K562 (cell line): ENCODE results near the gene CELSR1. TPM values are rescaled to one million over a fixed set of nuclear protein-coding genes. Genes with fewer than 3 reads are reported as not detected.

ENCODE experiments used
- ATAC-seq: fragments of 200-7000 bp; cut with Tn5 transposase; 3 replicates; pipeline ENCODE4 v1.9.1; 2020; ENCODE audit warnings: moderate library complexity
- BruUV-seq: library from RNA; stranded (reverse); fragments of 400-500 nt; replicated peaks from 2 replicates; lab custom pipeline; 2021; lab: Mats Ljungman, UMichigan
- CTCF ChIA-PET: fragments of 300-600 bp; formaldehyde crosslinking; extraction: SDS; loops from one replicate; lab custom pipeline; 2021; ENCODE audit warnings: low intra/inter-chr PET ratio; lab: Yijun Ruan, JAX
- POLR2A ChIA-PET: fragments of 300-600, 350-650 bp; sonication (Branson Sonifier 250); formaldehyde crosslinking; extraction: SDS; loops from one replicate; lab custom pipeline; 2021; ENCODE audit warnings: antibody characterized with exemption, inconsistent platforms; lab: Yijun Ruan, JAX
- DNase-seq, 4 experiments: peaks; one replicate each; pipeline versions ENCODE4 v3.0.0 to v3.0.0-alpha.2; 2011 to 2018; ENCODE audit warnings: low spot score in 3 of 4, mixed read lengths in 3 of 4; ENCODE audit errors: extremely low read depth in 1 of 4
- FAIRE-seq: peaks from 2 replicates; lab custom pipeline; 2011; peaks lifted over from hg19 to GRCh38; lab: Jason Lieb, UNC
- H2AFZ ChIP-seq: 2 replicates; pipeline ENCODE4 v1.6.0; 2011; ENCODE audit warnings: low read depth, low read length, control low read depth, inconsistent platforms
- H3K27ac ChIP-seq: fragments of 200-600 bp; 3 replicates; pipeline ENCODE4 v1.8.0; 2011; ENCODE audit warnings: low read depth, mild to moderate bottlenecking, control low read depth, inconsistent platforms, low read length, moderate library complexity, mixed read lengths; ENCODE audit errors: extremely low read depth
- H3K27me3 ChIP-seq, 2 experiments: fragments of 300-600 bp in 1 of 2; 2 replicates in 1 of 2; 3 replicates in 1 of 2; pipeline versions ENCODE4 v1.6.0 to v1.8.0; 2011; ENCODE audit warnings: inconsistent platforms in 2 of 2, low read length in 2 of 2, mild to moderate bottlenecking in 1 of 2, mixed read lengths in 1 of 2, moderate library complexity in 1 of 2; ENCODE audit not compliant: control insufficient read depth in 2 of 2, insufficient read depth in 2 of 2
- H3K36me3 ChIP-seq: fragments of 300-600 bp; 3 replicates; pipeline ENCODE4 v1.8.0; 2011; ENCODE audit warnings: mild to moderate bottlenecking, low read length, inconsistent platforms; ENCODE audit not compliant: control insufficient read depth, insufficient read depth
- H3K4me1 ChIP-seq, 2 experiments: fragments of 200-600 bp in 1 of 2; replicated peaks in 1 of 2; 2 replicates in 1 of 2; 3 replicates in 1 of 2; pipeline versions ENCODE4 v1.5.1 to v1.8.0; 2011; ENCODE audit warnings: inconsistent platforms in 2 of 2, low read length in 2 of 2, mild to moderate bottlenecking in 1 of 2, mixed read lengths in 1 of 2, moderate library complexity in 1 of 2; ENCODE audit not compliant: control insufficient read depth in 2 of 2, insufficient read depth in 2 of 2
- H3K4me2 ChIP-seq: 2 replicates; pipeline ENCODE4 v1.6.1; 2011; ENCODE audit warnings: low read length, control low read depth, inconsistent platforms, mixed read lengths; ENCODE audit not compliant: insufficient read depth
- H3K4me3 ChIP-seq: fragments of 200-600 bp; sonication (generic), shearing (Covaris generic); 2 replicates; pipeline ENCODE4 v1.5.1; 2016; ENCODE audit warnings: control low read depth, inconsistent platforms
- H3K79me2 ChIP-seq: fragments of 200-600 bp; 3 replicates; pipeline ENCODE4 v1.8.0; 2011; ENCODE audit warnings: low read length, inconsistent platforms; ENCODE audit not compliant: control insufficient read depth, insufficient read depth
- H3K9ac ChIP-seq, 2 experiments: 2 replicates each; pipeline versions ENCODE4 v1.6.0 to v1.6.1; 2011; ENCODE audit warnings: low read depth in 2 of 2, low read length in 2 of 2, control low read depth in 1 of 2, inconsistent platforms in 1 of 2, mild to moderate bottlenecking in 1 of 2, mixed read lengths in 1 of 2; ENCODE audit not compliant: insufficient read depth in 1 of 2
- H3K9me1 ChIP-seq: one replicate; pipeline ENCODE4 v1.6.0; 2011; ENCODE audit warnings: inconsistent platforms, mild to moderate bottlenecking, low read length, moderate library complexity; ENCODE audit not compliant: control insufficient read depth, insufficient read depth
- H3K9me3 ChIP-seq: replicated peaks from 2 replicates; pipeline ENCODE4 v1.5.1; 2011; ENCODE audit warnings: low read depth, low read length, inconsistent platforms; ENCODE audit not compliant: control insufficient read depth, insufficient read depth
- H4K20me1 ChIP-seq: replicated peaks from 2 replicates; pipeline ENCODE4 v1.6.1; 2011; ENCODE audit warnings: low read length, inconsistent platforms, mixed read lengths; ENCODE audit not compliant: control insufficient read depth, insufficient read depth
- E2F5 ChIP-seq: sonication (generic); formaldehyde crosslinking; IDR thresholded peaks from 2 replicates; pipeline ENCODE4 v1.8.0; 2022; ENCODE audit warnings: mild to moderate bottlenecking, missing genetic modification reagents
- MCM7 ChIP-seq, 2 experiments: fragments of 450-650 bp; IDR thresholded peaks; 2 replicates each; pipeline ENCODE4 v1.6.1; 2016 to 2018
- MTA1 ChIP-seq: fragments of 450-650 bp; IDR thresholded peaks from 2 replicates; pipeline ENCODE4 v1.6.1; 2017; ENCODE audit warnings: borderline replicate concordance
- MTF1 ChIP-seq: fragments of 250-450 bp; sonication (Bioruptor Pico); IDR thresholded peaks from 2 replicates; pipeline ENCODE4 v1.9.0; 2021; ENCODE audit warnings: moderate library complexity, mild to moderate bottlenecking, inconsistent platforms, borderline replicate concordance
- POLR2G ChIP-seq: fragments of 200-400 bp; formaldehyde crosslinking; IDR thresholded peaks from 2 replicates; pipeline ENCODE4 v1.6.1; 2017; ENCODE audit warnings: low read depth, mild to moderate bottlenecking, antibody characterized with exemption, low read length, moderate library complexity
- RBM15 ChIP-seq: fragments of 200-400 bp; formaldehyde crosslinking; IDR thresholded peaks from 2 replicates; pipeline ENCODE4 v1.6.1; 2018; ENCODE audit warnings: mild to moderate bottlenecking, low read length, moderate library complexity; ENCODE audit not compliant: insufficient read depth
- SAFB2 ChIP-seq: fragments of 200-400 bp; formaldehyde crosslinking; IDR thresholded peaks from 2 replicates; pipeline ENCODE4 v1.6.1; 2018; ENCODE audit warnings: borderline replicate concordance, low read length, low read depth, moderate library complexity; ENCODE audit not compliant: severe bottlenecking
- SLC30A9 ChIP-seq: fragments of 250-450 bp; sonication (Bioruptor Pico); IDR thresholded peaks from 2 replicates; pipeline ENCODE4 v1.8.0; 2022; ENCODE audit warnings: mild to moderate bottlenecking, moderate library complexity
- SRSF9 ChIP-seq: fragments of 200-400 bp; formaldehyde crosslinking; IDR thresholded peaks from 2 replicates; pipeline ENCODE4 v1.6.1; 2017; ENCODE audit warnings: low read depth, low read length, borderline replicate concordance
- TCF7 ChIP-seq: sonication (generic); IDR thresholded peaks from 2 replicates; pipeline ENCODE4 v1.6.1; 2016; ENCODE audit warnings: antibody characterized with exemption, borderline replicate concordance
- WHSC1 ChIP-seq: IDR thresholded peaks from one replicate; pipeline ENCODE4 v1.6.1; 2012; ENCODE audit warnings: low read length, control low read depth, inconsistent platforms
- ZNF592 ChIP-seq: fragments of 450-650 bp; IDR thresholded peaks from 2 replicates; pipeline ENCODE4 v1.6.1; 2017; ENCODE audit warnings: antibody characterized with exemption, mild to moderate bottlenecking
- WGBS: fragments of 100-300 bp; shearing (Covaris generic); methylation state at CpG from one replicate; pipeline ENCODE4 v1.1.6; 2016; ENCODE audit warnings: low coverage, mixed read lengths; ENCODE audit not compliant: insufficient coverage; ENCODE audit errors: missing lambda C conversion rate; 5-methylcytosine and 5-hydroxymethylcytosine counted together
- in situ Hi-C: fragments of 300-500 bp; cut with MboI; formaldehyde crosslinking; loops from 4 replicates; pipeline ENCODE4 v1.15.0; 2018; ENCODE audit warnings: inconsistent platforms, mixed read lengths
- intact Hi-C: fragments of 100-400 bp; cut with micrococcal nuclease; formaldehyde crosslinking; loops from 2 replicates; pipeline ENCODE4 v1.14.2; 2022
- polyA plus RNA-seq, 8 experiments: library from polyadenylated mRNA; depleted of rRNA in 4 of 8; stranded (reverse) in 5 of 8; unstranded in 3 of 8; fragments of >200 nt; fragmentation: Nextera tagmentation in 2 of 8; fragmentation: Illumina TruSeq in 1 of 8; extraction: Ambion mirVana in 2 of 8; extraction: Trizol in 1 of 8; gene quantifications; 2 replicates each; pipeline versions ENCODE4 v1.2.1 to v1.2.3, GENCODE V29; 2011 to 2014; ENCODE audit warnings: inconsistent platforms in 1 of 8, missing spikeins in 1 of 8
- total RNA-seq, 7 experiments: library from RNA; depleted of rRNA in 6 of 7; stranded (reverse); fragments of >200 nt in 6 of 7; fragmentation: Illumina TruSeq in 2 of 7; extraction: Trizol in 2 of 7; gene quantifications; 2 replicates each; pipeline versions ENCODE4 v1.2.1 to v1.2.3, GENCODE V29; 2011 to 2021; ENCODE audit warnings: low replicate concordance in 1 of 7
- TF ChIP-seq, protein P1 (sequence below): IDR thresholded peaks from 2 replicates; pipeline ENCODE4 v1.6.1; 2012; ENCODE audit warnings: low read depth, low read length, improper control_type of control experiment, borderline replicate concordance

The CELSR1 gene
- total and polyA plus RNA-seq, 9 of the 15 experiments (the other 6 are each of a cell fraction or from before 2014, with no cell fraction given) = under 0.01 to 0.09 TPM; not detected in 7

GRCh38 chr22:46572911-46573780, 35.7 kb upstream of the CELSR1 start:
- ChIA-PET POLR2A (no interaction called here), CTCF (no interaction called here)
- DNase-seq (no peak), ATAC-seq (no peak), FAIRE-seq (no peak)
- Histone ChIP-seq H3K27me3 (no peaks in the 10 kb centered on the region), H3K36me3 (no peaks in the 10 kb centered on the region), H2AFZ (no peak overlapping the region), H4K20me1 (no peaks in the 10 kb centered on the region), H3K4me1 (peaks cover 18 to 38% of the 10 kb centered on the region in 2 experiments; a peak in 4 of 5 replicates), H3K4me3 (no peak overlapping the region), H3K9me1 (no peaks in the 10 kb centered on the region), H3K79me2 (peaks cover 9% of the 10 kb centered on the region), H3K27ac (no peak overlapping the region), H3K9me3 (0 out of 2 replicates have a peak, but pooled peaks cover 2% of the 10 kb centered on the region), H3K9ac (no peak overlapping the region), H3K4me2 (no peak overlapping the region)
- 73% methylated on average over 7 of the region's 19 CpGs for WGBS
- BruUV-seq = no TSS peak
- in situ Hi-C loops = no loop called here
- intact Hi-C loops = no loop called here
- TF ChIP-seq SAFB2 (no peak), RBM15 (no peak), POLR2G (no peak), TCF7 (no peak), SLC30A9 (CRISPR knock-in tag) (no peak), MTF1 (CRISPR knock-in tag) (no peak), WHSC1 (no peak), E2F5 (CRISPR knock-in tag) (no peak), SRSF9 (no peak), MTA1 (no peak), MCM7 (IDR thresholded peaks at IDR 0.05) (no peak), ZNF592 (no peak)
- TF ChIP-seq, protein P1, sequence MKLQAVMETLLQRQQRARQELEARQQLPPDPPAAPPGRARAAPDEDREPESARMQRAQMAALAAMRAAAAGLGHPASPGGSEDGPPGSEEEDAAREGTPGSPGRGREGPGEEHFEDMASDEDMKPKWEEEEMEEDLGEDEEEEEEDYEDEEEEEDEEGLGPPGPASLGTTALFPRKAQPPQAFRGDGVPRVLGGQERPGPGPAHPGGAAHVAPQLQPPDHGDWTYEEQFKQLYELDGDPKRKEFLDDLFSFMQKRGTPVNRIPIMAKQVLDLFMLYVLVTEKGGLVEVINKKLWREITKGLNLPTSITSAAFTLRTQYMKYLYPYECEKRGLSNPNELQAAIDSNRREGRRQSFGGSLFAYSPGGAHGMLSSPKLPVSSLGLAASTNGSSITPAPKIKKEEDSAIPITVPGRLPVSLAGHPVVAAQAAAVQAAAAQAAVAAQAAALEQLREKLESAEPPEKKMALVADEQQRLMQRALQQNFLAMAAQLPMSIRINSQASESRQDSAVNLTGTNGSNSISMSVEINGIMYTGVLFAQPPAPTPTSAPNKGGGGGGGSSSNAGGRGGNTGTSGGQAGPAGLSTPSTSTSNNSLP = no peak
